GM23248 (cell line): ENCODE data around the gene THPO. TPM values are rescaled to one million over a fixed set of nuclear protein-coding genes. Genes with fewer than 3 reads are reported as not detected.

Experiments used
- DNase-seq: peaks from one replicate; pipeline ENCODE4 v3.0.0-alpha.2; 2015
- H2AFZ ChIP-seq: fragments of 200-600 bp; sonication (generic); 2 replicates; pipeline ENCODE4 v1.6.1; 2016; ENCODE audit warnings: antibody characterized with exemption
- H3F3A ChIP-seq: fragments of 200-600 bp; sonication (generic); 2 replicates; pipeline ENCODE4 v1.6.1; 2016; ENCODE audit warnings: mild to moderate bottlenecking, antibody characterized with exemption, mixed run types; ENCODE audit not compliant: insufficient read depth
- H3K27ac ChIP-seq: fragments of 200-600 bp; sonication (generic); 2 replicates; pipeline ENCODE4 v1.5.1; 2016; ENCODE audit warnings: mild to moderate bottlenecking
- H3K27me3 ChIP-seq: fragments of 200-600 bp; sonication (generic); replicated peaks from 2 replicates; pipeline ENCODE4 v1.6.1; 2016; ENCODE audit warnings: mild to moderate bottlenecking; ENCODE audit not compliant: insufficient read depth
- H3K36me3 ChIP-seq: fragments of 200-600 bp; sonication (generic); 2 replicates; pipeline ENCODE4 v1.6.1; 2016; ENCODE audit warnings: low read depth, mild to moderate bottlenecking
- H3K4me1 ChIP-seq: fragments of 200-600 bp; sonication (generic); 2 replicates; pipeline ENCODE4 v1.6.1; 2016; ENCODE audit warnings: mild to moderate bottlenecking; ENCODE audit not compliant: insufficient read depth
- H3K4me2 ChIP-seq: fragments of 200-600 bp; sonication (generic); one replicate; pipeline ENCODE4 v1.6.1; 2016; ENCODE audit warnings: mild to moderate bottlenecking; ENCODE audit not compliant: unreplicated experiment
- H3K4me3 ChIP-seq: fragments of 200-600 bp; sonication (generic); 2 replicates; pipeline ENCODE4 v1.5.1; 2016; ENCODE audit warnings: mild to moderate bottlenecking
- H3K79me2 ChIP-seq: fragments of 200-600 bp; sonication (generic); 2 replicates; pipeline ENCODE4 v1.6.1; 2016; ENCODE audit warnings: mild to moderate bottlenecking; ENCODE audit not compliant: insufficient read depth
- H3K9ac ChIP-seq: fragments of 200-600 bp; sonication (generic); 2 replicates; pipeline ENCODE4 v1.6.1; 2016; ENCODE audit warnings: mild to moderate bottlenecking
- H3K9me2 ChIP-seq: fragments of 200-600 bp; sonication (generic); 2 replicates; pipeline ENCODE4 v1.6.1; 2016; ENCODE audit warnings: mixed run types, mild to moderate bottlenecking, moderate library complexity; ENCODE audit not compliant: insufficient read depth
- H3K9me3 ChIP-seq: fragments of 200-600 bp; sonication (generic); one replicate; pipeline ENCODE4 v1.6.1; 2017; ENCODE audit warnings: low read depth
- H4K20me1 ChIP-seq: fragments of 200-600 bp; sonication (generic); 2 replicates; pipeline ENCODE4 v1.6.0; 2016; ENCODE audit not compliant: insufficient read depth
- EZH2 ChIP-seq: fragments of 200-600 bp; sonication (generic); IDR thresholded peaks from 2 replicates; pipeline ENCODE4 v1.6.1; 2018; ENCODE audit warnings: antibody characterized with exemption, mild to moderate bottlenecking; ENCODE audit not compliant: insufficient read depth, poor library complexity, severe bottlenecking
- EZH2phosphoT487 ChIP-seq: fragments of 200-600 bp; sonication (generic); IDR thresholded peaks from 2 replicates; pipeline ENCODE4 v1.6.1; 2018; ENCODE audit warnings: antibody characterized with exemption, moderate library complexity, mild to moderate bottlenecking, low read depth; ENCODE audit not compliant: insufficient read depth
- WGBS, 2 experiments: methylation state at CpG; one replicate each; pipeline ENCODE4 v1.1.6; 2015 to 2017; ENCODE audit warnings: low lambda C conversion rate in 2 of 2, low coverage in 1 of 2; ENCODE audit errors: missing lambda C conversion rate in 2 of 2; 5-methylcytosine and 5-hydroxymethylcytosine counted together
- in situ Hi-C: fragments of 300-500 bp; cut with MboI; formaldehyde crosslinking; loops from 2 replicates; pipeline ENCODE4 v1.15.0; 2020
- polyA plus RNA-seq: library from polyadenylated mRNA; unstranded; fragments of >200 nt; fragmentation: Nextera tagmentation; extraction: Ambion mirVana; gene quantifications from 2 replicates; pipeline ENCODE4 v1.2.1, GENCODE V29; 2016
- small RNA-seq: library from RNA; depleted of rRNA; stranded (forward); fragments of <200 nt; gene quantifications from one replicate; pipeline ENCODE3, GENCODE V24; 2014; ENCODE audit warnings: low read depth, low replicate concordance
- total RNA-seq: library from RNA; depleted of rRNA; stranded (reverse); fragments of >200 nt; shearing (Covaris generic); gene quantifications from 2 replicates; pipeline ENCODE4 v1.2.3, GENCODE V29; 2014; rRNA removed

Gene THPO
- total and polyA plus RNA-seq, 2 experiments from 2014 or later, result not detected

DNA sequence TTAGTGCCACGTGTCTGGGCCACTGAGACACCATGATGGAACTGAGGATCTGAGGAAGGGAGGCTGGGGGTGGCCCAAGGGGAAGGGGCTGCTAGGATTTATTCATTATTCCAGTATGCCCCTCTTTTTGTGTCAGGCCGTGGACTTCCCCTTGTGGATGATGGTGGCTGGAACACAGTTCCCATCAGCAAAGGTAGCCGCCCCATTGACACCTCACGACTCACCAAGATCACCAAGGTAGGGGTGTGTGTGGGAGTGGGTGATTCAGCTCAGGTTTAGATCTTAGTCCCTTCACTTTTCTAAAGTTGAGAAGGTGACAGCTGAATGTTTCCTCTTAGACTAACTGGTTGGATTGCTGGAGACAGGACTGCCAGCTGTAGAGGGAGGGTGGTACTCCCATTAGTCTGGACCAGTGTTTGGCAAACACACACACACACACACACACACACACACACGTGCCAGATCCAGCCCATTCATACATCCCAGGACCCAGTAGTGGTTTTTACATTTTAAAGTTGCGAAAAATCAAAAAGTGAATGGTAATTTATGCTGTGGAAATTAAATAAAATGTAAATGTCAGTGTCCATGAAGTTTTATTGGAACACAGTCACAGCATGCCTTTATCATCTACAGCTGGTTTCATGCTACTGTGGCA is 52.2 kb downstream of the THPO start:
- Histone ChIP-seq H3F3A (peaks cover 70% of the 10 kb centered on the region), H3K27ac (no peak overlapping the region), H3K4me2 (no peak overlapping the region), H3K9ac (no peak overlapping the region), H3K9me2 (no peaks in the 10 kb centered on the region), H2AFZ (no peak overlapping the region), H3K79me2 (peaks cover 98% of the 10 kb centered on the region), H3K4me3 (no peak overlapping the region), H3K36me3 (peaks cover 97% of the 10 kb centered on the region), H3K9me3 (no peaks in the 10 kb centered on the region), H3K27me3 (no peaks in the 10 kb centered on the region), H4K20me1 (no peaks in the 10 kb centered on the region), H3K4me1 (peaks cover 22% of the 10 kb centered on the region)
- in situ Hi-C loops, result no loop called here
- no peak for TF ChIP-seq EZH2
- no peak for TF ChIP-seq EZH2phosphoT487
- 85 to 87% methylated on average over 6 of the region's 6 CpGs for WGBS, 2 experiments
- DNase-seq, result no peak

DNA sequence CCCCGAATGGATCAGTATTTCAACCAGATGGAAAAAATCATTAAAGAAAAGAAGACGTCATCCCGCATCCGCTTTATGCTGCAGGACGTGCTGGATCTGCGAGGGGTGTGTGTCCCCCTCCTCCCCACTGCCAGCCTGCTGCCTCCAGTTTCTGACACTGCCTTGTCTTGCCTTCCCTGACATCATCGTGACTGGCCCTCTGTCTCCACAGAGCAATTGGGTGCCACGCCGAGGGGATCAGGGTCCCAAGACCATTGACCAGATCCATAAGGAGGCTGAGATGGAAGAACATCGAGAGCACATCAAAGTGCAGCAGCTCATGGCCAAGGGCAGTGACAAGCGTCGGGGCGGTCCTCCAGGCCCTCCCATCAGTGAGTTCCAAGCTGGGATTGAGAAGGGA is 52.7 kb downstream of the THPO start:
- in situ Hi-C loops, result no loop called here
- no peak overlapping the region for H2AFZ ChIP-seq
- DNase-seq, result no peak

DNA sequence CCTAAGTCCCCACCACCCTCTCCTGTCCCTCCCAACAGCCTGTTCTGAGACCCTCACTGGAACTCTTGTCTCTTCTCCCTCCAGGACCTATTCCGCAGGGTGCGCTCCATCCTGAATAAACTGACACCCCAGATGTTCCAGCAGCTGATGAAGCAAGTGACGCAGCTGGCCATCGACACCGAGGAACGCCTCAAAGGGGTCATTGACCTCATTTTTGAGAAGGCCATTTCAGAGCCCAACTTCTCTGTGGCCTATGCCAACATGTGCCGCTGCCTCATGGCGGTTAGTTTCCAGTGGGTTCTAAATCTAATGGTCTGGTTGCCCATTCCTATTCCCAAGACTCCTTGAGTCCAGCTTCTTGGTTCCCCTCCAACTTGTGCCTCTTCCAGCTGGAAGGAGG is 54.3 kb downstream of the THPO start:
- Histone ChIP-seq H3K4me2 (no peak overlapping the region), H3K27ac (no peak overlapping the region), H3F3A (peaks cover 60% of the 10 kb centered on the region), H4K20me1 (0 out of 2 replicates have a peak, but pooled peaks cover 5% of the 10 kb centered on the region), H2AFZ (no peak overlapping the region), H3K27me3 (no peaks in the 10 kb centered on the region), H3K9me3 (no peaks in the 10 kb centered on the region), H3K9ac (no peak overlapping the region), H3K4me3 (no peak overlapping the region), H3K36me3 (peaks cover 87% of the 10 kb centered on the region), H3K4me1 (peaks cover 31% of the 10 kb centered on the region), H3K79me2 (peaks cover 93% of the 10 kb centered on the region), H3K9me2 (no peaks in the 10 kb centered on the region)
- DNase-seq, result no peak
- WGBS, 2 experiments, result 94 to 97% methylated on average over 8 of the region's 8 CpGs
- TF ChIP-seq EZH2phosphoT487, result no peak
- no peak for TF ChIP-seq EZH2
- in situ Hi-C loops, result no loop called here

More for the DNA sequence above, 52.7 kb downstream of the THPO start:
- H3K79me2 ChIP-seq, result peaks cover 100% of the 10 kb centered on the region
- H3K27ac ChIP-seq, result no peak overlapping the region
- peaks cover 28% of the 10 kb centered on the region for H3K4me1 ChIP-seq
- no peak overlapping the region for H3K4me3 ChIP-seq
- H4K20me1 ChIP-seq, result no peaks in the 10 kb centered on the region
- H3K36me3 ChIP-seq, result peaks cover 98% of the 10 kb centered on the region
- H3K4me2 ChIP-seq, result no peak overlapping the region
- H3F3A ChIP-seq, result peaks cover 67% of the 10 kb centered on the region
- H3K27me3 ChIP-seq, result no peaks in the 10 kb centered on the region
- 75 to 77% methylated on average over 13 of the region's 13 CpGs for WGBS, 2 experiments
- no peaks in the 10 kb centered on the region for H3K9me2 ChIP-seq
- no peaks in the 10 kb centered on the region for H3K9me3 ChIP-seq
- H3K9ac ChIP-seq, result no peak overlapping the region
- TF ChIP-seq EZH2phosphoT487 (no peak), EZH2 (no peak)

DNA sequence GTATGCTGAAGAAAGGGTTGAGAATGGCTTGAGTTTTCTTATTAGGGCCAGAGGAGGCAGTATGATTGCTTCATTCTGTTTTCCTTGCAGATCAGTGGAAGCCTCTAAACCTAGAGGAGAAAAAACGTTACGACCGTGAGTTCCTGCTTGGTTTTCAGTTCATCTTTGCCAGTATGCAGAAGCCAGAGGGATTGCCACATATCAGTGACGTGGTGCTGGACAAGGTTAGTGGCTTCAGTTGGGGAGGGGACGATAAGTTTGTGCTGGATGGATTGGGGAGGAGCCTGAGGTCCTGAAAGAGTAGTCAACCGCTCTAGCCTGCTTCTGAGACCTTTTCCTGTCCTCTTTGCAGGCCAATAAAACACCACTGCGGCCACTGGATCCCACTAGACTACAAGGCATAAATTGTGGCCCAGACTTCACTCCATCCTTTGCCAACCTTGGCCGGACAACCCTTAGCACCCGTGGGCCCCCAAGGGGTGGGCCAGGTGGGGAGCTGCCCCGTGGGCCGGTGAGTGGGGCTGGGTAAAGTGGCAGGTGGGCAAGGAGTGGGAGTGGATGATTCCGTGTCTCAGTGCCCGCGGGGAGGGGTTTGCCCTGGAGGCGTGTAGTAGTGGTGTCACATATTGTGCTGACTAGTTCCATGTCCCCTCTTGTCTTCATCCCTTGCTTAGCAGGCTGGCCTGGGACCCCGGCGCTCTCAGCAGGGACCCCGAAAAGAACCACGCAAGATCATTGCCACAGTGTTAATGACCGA is 55.1 kb downstream of the THPO start:
- H3K9me2 ChIP-seq, result no peaks in the 10 kb centered on the region
- in situ Hi-C loops, result no loop called here
- 0 out of 2 replicates have a peak, but pooled peaks cover 5% of the 10 kb centered on the region for H4K20me1 ChIP-seq
- DNase-seq, result peak; percentile 79
- H3K4me1 ChIP-seq, result peaks cover 39% of the 10 kb centered on the region
- WGBS, 2 experiments, result 66 to 70% methylated on average over 20 of the region's 20 CpGs
- H3K4me2 ChIP-seq, result no peak overlapping the region
- no peak overlapping the region for H2AFZ ChIP-seq
- H3K79me2 ChIP-seq, result peaks cover 93% of the 10 kb centered on the region
- peak overlapping the region; percentile 33; the same call in 1 of the 2 replicates for H3K9ac ChIP-seq
- no peaks in the 10 kb centered on the region for H3K27me3 ChIP-seq
- H3K36me3 ChIP-seq, result peaks cover 85% of the 10 kb centered on the region
- TF ChIP-seq EZH2 (no peak), EZH2phosphoT487 (no peak)
- no peaks in the 10 kb centered on the region for H3K9me3 ChIP-seq
- H3K27ac ChIP-seq, result peak overlapping the region; percentile 62
- peaks cover 60% of the 10 kb centered on the region for H3F3A ChIP-seq
- H3K4me3 ChIP-seq, result no peak overlapping the region

Small RNAs within 50 kb of the gene (small RNA-seq; reads per million reads assigned to genes)
- gene SNORD66, result 81.6 reads per million, percentile 94 among the genes with 10 or more reads in this experiment

Other genes with a start within 250 kb of the THPO start
- 27.8 and 55.5 TPM in 2 replicates for gene EIF2B5, start 242.8 kb downstream of the THPO start, total RNA-seq
- gene EIF2B5, start 242.8 kb downstream of the THPO start, polyA plus RNA-seq, result 28.3 and 31.2 TPM in 2 replicates
- 66.9 and 76.4 TPM in 2 replicates for gene DVL3, start 222.8 kb downstream of the THPO start, total RNA-seq
- 31.1 and 42.7 TPM in 2 replicates for gene DVL3, start 222.8 kb downstream of the THPO start, polyA plus RNA-seq
- 889 and 951 TPM in 2 replicates for gene AP2M1, start 203.4 kb downstream of the THPO start, total RNA-seq
- 1,073 and 1,100 TPM in 2 replicates for gene AP2M1, start 203.4 kb downstream of the THPO start, polyA plus RNA-seq
- 47.8 and 56.5 TPM in 2 replicates for gene ABCF3, start 192.0 kb downstream of the THPO start, total RNA-seq
- gene ABCF3, start 192.0 kb downstream of the THPO start, polyA plus RNA-seq, result 58.6 and 59.1 TPM in 2 replicates
- gene VWA5B2, start 148.6 kb downstream of the THPO start, total RNA-seq, result not detected in 2 replicates
- not detected in 2 replicates for gene VWA5B2, start 148.6 kb downstream of the THPO start, polyA plus RNA-seq
- gene ALG3, start 129.2 kb downstream of the THPO start, total RNA-seq, result 52.7 and 66.1 TPM in 2 replicates
- gene ALG3, start 129.2 kb downstream of the THPO start, polyA plus RNA-seq, result 94.2 and 94.7 TPM in 2 replicates
- 4.0 and 7.2 TPM in 2 replicates for gene EEF1AKMT4, start 128.5 kb downstream of the THPO start, total RNA-seq
- gene EEF1AKMT4, start 128.5 kb downstream of the THPO start, polyA plus RNA-seq, result 5.3 and 6.1 TPM in 2 replicates
- 0.11 TPM in 1 of 2 replicates, not detected in the other for gene CAMK2N2, start 116.7 kb downstream of the THPO start, total RNA-seq
- 0.14 TPM in 1 of 2 replicates, not detected in the other for gene CAMK2N2, start 116.7 kb downstream of the THPO start, polyA plus RNA-seq
- not detected in 2 replicates for gene ECE2, start 102.2 kb downstream of the THPO start, total RNA-seq
- gene ECE2, start 102.2 kb downstream of the THPO start, polyA plus RNA-seq, result not detected in 2 replicates
- 596 and 602 TPM in 2 replicates for gene PSMD2, start 79.0 kb downstream of the THPO start, total RNA-seq
- 513 and 518 TPM in 2 replicates for gene PSMD2, start 79.0 kb downstream of the THPO start, polyA plus RNA-seq
- 366 and 370 TPM in 2 replicates for gene EIF4G1, start 63.6 kb downstream of the THPO start, total RNA-seq
- gene EIF4G1, start 63.6 kb downstream of the THPO start, polyA plus RNA-seq, result 183 and 184 TPM in 2 replicates
- gene FAM131A, start 40.6 kb downstream of the THPO start, total RNA-seq, result 24.5 and 44.9 TPM in 2 replicates
- 5.6 and 7.0 TPM in 2 replicates for gene FAM131A, start 40.6 kb downstream of the THPO start, polyA plus RNA-seq
- 1.2 and 1.8 TPM in 2 replicates for gene CLCN2, start 16.6 kb downstream of the THPO start, total RNA-seq
- 1.3 and 1.5 TPM in 2 replicates for gene CLCN2, start 16.6 kb downstream of the THPO start, polyA plus RNA-seq
- gene POLR2H, start 16.5 kb downstream of the THPO start, total RNA-seq, result 73.0 and 81.2 TPM in 2 replicates
- gene POLR2H, start 16.5 kb downstream of the THPO start, polyA plus RNA-seq, result 66.3 and 69.7 TPM in 2 replicates
- gene CHRD, start 1.8 kb upstream of the THPO start, total RNA-seq, result 0.22 and 0.25 TPM in 2 replicates
- 0.13 and 0.15 TPM in 2 replicates for gene CHRD, start 1.8 kb upstream of the THPO start, polyA plus RNA-seq
- 3.0 and 16.9 TPM in 2 replicates for gene EPHB3, start 183.6 kb upstream of the THPO start, total RNA-seq
- gene EPHB3, start 183.6 kb upstream of the THPO start, polyA plus RNA-seq, result 1.6 and 1.7 TPM in 2 replicates